Gastrocnemius medialis (tissue), 4 donors: ENCODE results near the gene RNF151. TPM values are rescaled to one million over a fixed set of nuclear protein-coding genes. Genes with fewer than 3 reads are reported as not detected.

ENCODE experiments used
- ATAC-seq, 2 donors: fragments of 150-250 bp; one replicate each; pipeline ENCODE4 v1.9.1; 2016
- DNase-seq, 2 donors: peaks; one replicate each; pipeline ENCODE4 v3.0.0-alpha.2; 2019
- H3K27ac ChIP-seq, 4 donors: fragments of 200-600 bp; sonication (generic); 1 replicate in 1 of 4; 2 replicates in 3 of 4; pipeline ENCODE4 v1.5.1; 2016 to 2018; ENCODE audit warnings: mild to moderate bottlenecking in 2 of 4, moderate library complexity in 1 of 4
- H3K27me3 ChIP-seq, 3 donors: fragments of 200-600 bp; sonication (generic) in 2 of 3; 1 replicate in 1 of 3; 2 replicates in 2 of 3; pipeline versions ENCODE4 v1.5.1 to v1.6.0; 2016 to 2019; ENCODE audit warnings: mild to moderate bottlenecking in 1 of 3, moderate library complexity in 1 of 3
- H3K36me3 ChIP-seq, 2 donors: fragments of 200-600 bp; sonication (generic) in 1 of 2; one replicate each; pipeline ENCODE4 v1.5.1; 2017 to 2018
- H3K4me1 ChIP-seq, 2 donors: fragments of 200-600 bp; sonication (generic) in 1 of 2; one replicate each; pipeline ENCODE4 v1.5.1; 2016 to 2017; ENCODE audit warnings: mild to moderate bottlenecking in 2 of 2
- H3K4me3 ChIP-seq, 4 donors: fragments of 200-600 bp; sonication (generic) in 3 of 4; 1 replicate in 1 of 4; 2 replicates in 3 of 4; pipeline ENCODE4 v1.5.1; 2016 to 2019; ENCODE audit warnings: mild to moderate bottlenecking in 2 of 4
- H3K9me3 ChIP-seq, 3 donors: fragments of 200-600 bp; sonication (generic) in 2 of 3; 1 replicate in 1 of 3; 2 replicates in 2 of 3; pipeline ENCODE4 v1.5.1; 2016 to 2019
- CTCF ChIP-seq, 5 experiments: fragments of 450-650 bp in 3 of 5; fragments of 200-600 bp in 2 of 5; sonication (generic) in 2 of 5; IDR thresholded peaks in 4 of 5; conservative IDR thresholded peaks in 1 of 5; 1 replicate in 4 of 5; 2 replicates in 1 of 5; pipeline ENCODE4 v1.5.1; 2016 to 2019; ENCODE audit warnings: antibody characterized with exemption in 5 of 5, mild to moderate bottlenecking in 3 of 5, moderate library complexity in 3 of 5
- POLR2A ChIP-seq, 2 donors: fragments of 450-650 bp; IDR thresholded peaks; one replicate each; pipeline ENCODE4 v1.6.1; 2017; ENCODE audit warnings: antibody characterized with exemption in 2 of 2, mild to moderate bottlenecking in 2 of 2, moderate library complexity in 2 of 2
- in situ Hi-C, 4 donors: fragments of 200-750 bp; cut with MboI; loops; one replicate each; pipeline versions ENCODE4 v1.15.0 to v1.8.0; 2017; ENCODE audit warnings: low sequenced_read_pairs in 4 of 4
- intact Hi-C: fragments of 100-400 bp; cut with DNase I; formaldehyde crosslinking; loops from one replicate; pipeline ENCODE4 v1.15.1; 2023; ENCODE audit warnings: low total_unique reads
- total RNA-seq, 4 donors: library from RNA; depleted of rRNA; stranded (reverse); fragments of >200 nt; gene quantifications; one replicate each; pipeline versions ENCODE4 v1.1.0 to v1.2.3, GENCODE V29; 2016

Gene RNF151
- total RNA-seq, 4 donors from 2014 or later, result not detected

GRCh38 chr16:2002406-2003230 is 36.0 kb downstream of the RNF151 start:
- in situ Hi-C loops (no loop called here), intact Hi-C loops (loop anchor here (10.0 kb wide), 1 partner anchor 532 kb away; the partner anchor contains the start of genes CEMP1 and PDPK1)
- peaks cover 0 to 54% of the 10 kb centered on the region in 2 donors for H3K36me3 ChIP-seq
- H3K9me3 ChIP-seq, result no peaks in the 10 kb centered on the region
- H3K27me3 ChIP-seq, result no peaks in the 10 kb centered on the region
- H3K4me3 ChIP-seq, result no peak overlapping the region
- TF ChIP-seq POLR2A (IDR thresholded peaks at IDR 0.05), result no peak
- TF ChIP-seq CTCF (IDR thresholded peaks at IDR 0.05 in 4 of 5, conservative IDR thresholded peaks at IDR 0.05 in 1 of 5), result no peak
- no peak for DNase-seq
- H3K27ac ChIP-seq, result no peak overlapping the region
- peaks cover 30 to 44% of the 10 kb centered on the region in 2 donors for H3K4me1 ChIP-seq
- ATAC-seq, result no peak

DNA sequence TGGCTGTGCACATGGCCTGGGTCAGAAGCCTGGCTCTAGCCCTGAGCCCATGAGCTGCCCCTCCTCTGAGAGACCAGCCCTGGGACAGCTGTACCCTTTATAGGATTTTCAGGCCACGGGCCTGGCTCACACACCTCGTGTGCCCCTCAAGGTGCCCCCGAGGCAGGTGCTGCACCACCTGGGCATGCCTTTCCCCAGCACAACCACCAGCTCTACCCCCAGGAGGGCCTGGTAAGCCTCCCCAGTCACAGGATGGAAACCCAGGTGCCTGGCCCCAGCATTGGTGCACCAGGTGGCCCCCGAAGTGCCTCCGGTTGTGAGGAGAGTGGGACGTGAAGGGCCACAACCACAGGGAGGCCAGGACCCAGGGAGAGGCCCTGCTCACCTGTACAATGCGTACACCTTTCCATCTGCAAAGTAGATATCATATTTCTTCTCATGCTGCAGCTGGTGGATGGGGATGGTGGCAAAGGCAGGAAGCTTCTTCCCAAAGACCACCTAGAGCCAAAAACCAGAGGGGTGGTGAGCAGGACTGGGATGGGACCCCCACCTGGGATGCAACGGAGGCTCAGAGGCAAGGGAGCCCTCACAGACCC is 36.7 kb downstream of the RNF151 start:
- H3K27ac ChIP-seq, result peak overlapping the region in 3 of 4 donors; percentile 65 to 79 (median 78)
- H3K36me3 ChIP-seq, result peaks cover 0 to 47% of the 10 kb centered on the region in 2 donors
- ATAC-seq, result no peak
- H3K4me3 ChIP-seq, result no peak overlapping the region
- peaks cover 38 to 51% of the 10 kb centered on the region in 2 donors for H3K4me1 ChIP-seq
- TF ChIP-seq POLR2A (IDR thresholded peaks at IDR 0.05) (no peak), CTCF (IDR thresholded peaks at IDR 0.05 in 4 of 5, conservative IDR thresholded peaks at IDR 0.05 in 1 of 5) (no peak)
- in situ Hi-C loops, result no loop called here
- H3K9me3 ChIP-seq, result no peaks in the 10 kb centered on the region
- H3K27me3 ChIP-seq, result no peaks in the 10 kb centered on the region
- DNase-seq, result no peak
- intact Hi-C loops, result loop anchor here (10.0 kb wide), 1 partner anchor 531 kb away; the partner anchor contains the start of genes CEMP1 and PDPK1

DNA sequence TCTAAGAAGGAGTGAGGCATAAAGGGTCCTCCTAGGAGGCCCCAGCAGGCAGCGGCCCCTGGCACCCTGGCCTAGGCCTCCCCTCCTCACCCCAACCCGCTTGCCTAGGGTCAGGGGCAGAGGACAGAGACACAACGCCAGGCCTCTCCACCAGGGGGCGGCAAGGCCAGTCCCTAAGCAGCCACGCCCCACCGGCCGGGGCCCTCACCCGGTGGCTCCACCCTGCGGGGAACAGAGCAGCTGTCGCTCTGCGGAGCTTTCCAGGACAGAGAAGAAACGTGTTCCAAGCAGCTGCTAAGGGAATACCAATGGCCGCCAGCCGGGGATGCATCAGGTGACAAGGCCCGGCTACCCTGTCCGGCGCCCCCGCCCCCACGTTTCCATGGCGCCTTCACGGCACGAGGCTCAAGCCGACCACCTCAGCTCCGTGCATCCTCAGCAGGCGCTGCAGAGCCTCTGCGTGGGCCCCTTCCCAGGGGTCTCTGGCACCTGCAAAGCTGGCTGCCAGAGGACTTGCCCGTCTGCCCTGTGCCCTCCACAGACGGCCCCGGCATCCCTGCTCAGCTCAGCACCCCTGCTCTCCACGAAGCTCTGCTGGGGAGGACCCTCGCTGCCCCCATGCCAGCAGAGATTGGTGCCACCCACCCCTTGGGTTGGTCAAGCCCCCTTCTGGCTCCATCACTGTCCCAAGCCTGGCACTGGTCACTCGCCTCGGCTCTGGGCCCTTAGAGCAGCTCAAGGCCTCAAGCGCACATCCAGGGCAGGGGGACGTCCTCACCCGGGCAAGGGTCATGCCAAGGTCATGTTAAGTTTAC is 37.4 kb downstream of the RNF151 start:
- Histone ChIP-seq H3K27ac (peak overlapping the region; percentile 78 to 81 (median 79)), H3K9me3 (no peaks in the 10 kb centered on the region), H3K4me1 (peaks cover 45 to 58% of the 10 kb centered on the region in 2 donors), H3K4me3 (peak overlapping the region in 2 of 4 donors; percentile 7 to 29), H3K36me3 (peaks cover 0 to 40% of the 10 kb centered on the region in 2 donors), H3K27me3 (no peaks in the 10 kb centered on the region)
- ATAC-seq, result peak; percentile 96 to 97
- TF ChIP-seq POLR2A (IDR thresholded peaks at IDR 0.05) (no peak), CTCF (IDR thresholded peaks at IDR 0.05 in 4 of 5, conservative IDR thresholded peaks at IDR 0.05 in 1 of 5) (peak; percentile 94 to 98 (median 96))
- intact Hi-C loops (loop anchor here (10.0 kb wide), 1 partner anchor 531 kb away; the partner anchor contains the start of genes CEMP1 and PDPK1), in situ Hi-C loops (no loop called here)
- DNase-seq, result peak; percentile 92 to 97

DNA sequence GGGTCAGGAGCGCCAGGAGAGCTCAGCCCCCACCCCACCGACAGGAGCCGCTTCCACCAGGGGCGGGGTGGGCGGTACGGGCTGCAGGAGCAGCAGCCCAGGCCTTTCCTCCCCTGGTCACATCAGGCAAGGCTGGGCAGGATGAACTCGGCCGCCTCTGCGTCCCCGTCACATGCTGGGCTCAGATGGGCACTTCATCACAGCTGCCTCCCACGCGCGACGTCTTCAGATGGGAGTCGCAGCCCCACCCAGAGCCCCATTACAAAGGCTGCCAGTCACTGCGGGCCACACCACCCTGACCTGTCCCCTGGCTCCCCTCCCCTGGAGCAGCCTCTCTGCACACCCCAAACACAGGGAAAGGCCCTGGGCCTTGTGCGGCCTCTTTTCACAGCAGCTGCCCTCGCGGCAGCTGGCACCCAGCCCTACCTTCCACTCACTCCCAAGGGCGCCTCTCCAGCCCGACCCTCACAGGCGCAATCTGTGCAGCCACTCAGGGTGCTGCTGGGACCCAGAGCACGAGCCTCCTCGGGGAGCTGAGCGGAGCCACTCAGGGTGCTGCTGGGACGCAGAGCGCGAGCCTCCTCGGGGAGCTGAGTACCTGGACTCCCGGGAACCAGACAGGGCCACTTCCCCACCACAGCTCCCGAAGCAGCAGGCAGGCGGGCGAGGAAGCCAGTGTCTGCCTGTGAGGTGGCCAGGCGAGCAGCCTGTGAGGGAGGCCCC is 38.3 kb downstream of the RNF151 start:
- peak overlapping the region in 3 of 4 donors; percentile 78 to 81 (median 79) for H3K27ac ChIP-seq
- ATAC-seq (no peak), DNase-seq (no peak)
- H3K27me3 ChIP-seq, result no peaks in the 10 kb centered on the region
- intact Hi-C loops, result loop anchor here (5.0 to 10.0 kb wide), 2 partner anchors 262 to 530 kb away; partner anchors contain the start of genes CEMP1, PDPK1 and RNPS1
- TF ChIP-seq POLR2A (IDR thresholded peaks at IDR 0.05), result no peak
- no peak for TF ChIP-seq CTCF (IDR thresholded peaks at IDR 0.05 in 4 of 5, conservative IDR thresholded peaks at IDR 0.05 in 1 of 5)
- H3K4me3 ChIP-seq, result no peak overlapping the region
- in situ Hi-C loops, result no loop called here
- H3K9me3 ChIP-seq, result no peaks in the 10 kb centered on the region
- H3K4me1 ChIP-seq, result peaks cover 45 to 59% of the 10 kb centered on the region in 2 donors
- H3K36me3 ChIP-seq, result peaks cover 0 to 30% of the 10 kb centered on the region in 2 donors
